ENCODE data around the gene NLGN1.

DNA sequence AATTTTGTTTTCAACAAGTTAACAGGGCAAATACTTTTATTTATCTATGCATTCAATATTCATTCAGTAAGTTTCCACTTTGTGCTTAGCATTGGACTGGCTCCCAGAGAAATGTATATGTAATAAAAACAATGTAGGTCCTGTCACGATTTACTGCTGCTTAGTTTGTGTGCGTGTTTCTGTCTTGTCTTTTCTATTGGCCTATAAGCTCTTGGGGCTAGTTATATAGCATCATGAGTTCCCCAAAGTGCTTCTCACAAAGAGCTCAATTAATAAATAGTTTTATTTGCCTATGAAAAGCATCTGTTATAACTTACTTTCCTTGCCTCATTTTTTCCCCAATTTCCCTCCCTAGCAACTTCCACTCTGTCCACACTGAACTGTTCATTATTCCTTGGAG, 794.9 kb downstream of the NLGN1 start:
- TF ChIP-seq EP300 (conservative IDR thresholded peaks at IDR 0.05; ENCODE audit: poor library complexity, severe bottlenecking) (no peak), EZH2 (IDR thresholded peaks at IDR 0.05; ENCODE audit: borderline replicate concordance, insufficient read depth, low read length, poor library complexity, severe bottlenecking) (no peak), POLR2AphosphoS5 (IDR thresholded peaks at IDR 0.05) (no peak), MXI1 (conservative IDR thresholded peaks at IDR 0.05; ENCODE audit: poor library complexity, severe bottlenecking) (no peak), RAD21 (conservative IDR thresholded peaks at IDR 0.05) (no peak), SMC3 (conservative IDR thresholded peaks at IDR 0.05; ENCODE audit: poor library complexity) (no peak), TAF1 (IDR thresholded peaks at IDR 0.05; ENCODE audit: low read depth) (no peak)
- TF ChIP-seq, protein P1, sequence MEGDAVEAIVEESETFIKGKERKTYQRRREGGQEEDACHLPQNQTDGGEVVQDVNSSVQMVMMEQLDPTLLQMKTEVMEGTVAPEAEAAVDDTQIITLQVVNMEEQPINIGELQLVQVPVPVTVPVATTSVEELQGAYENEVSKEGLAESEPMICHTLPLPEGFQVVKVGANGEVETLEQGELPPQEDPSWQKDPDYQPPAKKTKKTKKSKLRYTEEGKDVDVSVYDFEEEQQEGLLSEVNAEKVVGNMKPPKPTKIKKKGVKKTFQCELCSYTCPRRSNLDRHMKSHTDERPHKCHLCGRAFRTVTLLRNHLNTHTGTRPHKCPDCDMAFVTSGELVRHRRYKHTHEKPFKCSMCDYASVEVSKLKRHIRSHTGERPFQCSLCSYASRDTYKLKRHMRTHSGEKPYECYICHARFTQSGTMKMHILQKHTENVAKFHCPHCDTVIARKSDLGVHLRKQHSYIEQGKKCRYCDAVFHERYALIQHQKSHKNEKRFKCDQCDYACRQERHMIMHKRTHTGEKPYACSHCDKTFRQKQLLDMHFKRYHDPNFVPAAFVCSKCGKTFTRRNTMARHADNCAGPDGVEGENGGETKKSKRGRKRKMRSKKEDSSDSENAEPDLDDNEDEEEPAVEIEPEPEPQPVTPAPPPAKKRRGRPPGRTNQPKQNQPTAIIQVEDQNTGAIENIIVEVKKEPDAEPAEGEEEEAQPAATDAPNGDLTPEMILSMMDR (IDR thresholded peaks at IDR 0.05; ENCODE audit: poor library complexity, severe bottlenecking) = no peak
- TF ChIP-seq, protein P2, sequence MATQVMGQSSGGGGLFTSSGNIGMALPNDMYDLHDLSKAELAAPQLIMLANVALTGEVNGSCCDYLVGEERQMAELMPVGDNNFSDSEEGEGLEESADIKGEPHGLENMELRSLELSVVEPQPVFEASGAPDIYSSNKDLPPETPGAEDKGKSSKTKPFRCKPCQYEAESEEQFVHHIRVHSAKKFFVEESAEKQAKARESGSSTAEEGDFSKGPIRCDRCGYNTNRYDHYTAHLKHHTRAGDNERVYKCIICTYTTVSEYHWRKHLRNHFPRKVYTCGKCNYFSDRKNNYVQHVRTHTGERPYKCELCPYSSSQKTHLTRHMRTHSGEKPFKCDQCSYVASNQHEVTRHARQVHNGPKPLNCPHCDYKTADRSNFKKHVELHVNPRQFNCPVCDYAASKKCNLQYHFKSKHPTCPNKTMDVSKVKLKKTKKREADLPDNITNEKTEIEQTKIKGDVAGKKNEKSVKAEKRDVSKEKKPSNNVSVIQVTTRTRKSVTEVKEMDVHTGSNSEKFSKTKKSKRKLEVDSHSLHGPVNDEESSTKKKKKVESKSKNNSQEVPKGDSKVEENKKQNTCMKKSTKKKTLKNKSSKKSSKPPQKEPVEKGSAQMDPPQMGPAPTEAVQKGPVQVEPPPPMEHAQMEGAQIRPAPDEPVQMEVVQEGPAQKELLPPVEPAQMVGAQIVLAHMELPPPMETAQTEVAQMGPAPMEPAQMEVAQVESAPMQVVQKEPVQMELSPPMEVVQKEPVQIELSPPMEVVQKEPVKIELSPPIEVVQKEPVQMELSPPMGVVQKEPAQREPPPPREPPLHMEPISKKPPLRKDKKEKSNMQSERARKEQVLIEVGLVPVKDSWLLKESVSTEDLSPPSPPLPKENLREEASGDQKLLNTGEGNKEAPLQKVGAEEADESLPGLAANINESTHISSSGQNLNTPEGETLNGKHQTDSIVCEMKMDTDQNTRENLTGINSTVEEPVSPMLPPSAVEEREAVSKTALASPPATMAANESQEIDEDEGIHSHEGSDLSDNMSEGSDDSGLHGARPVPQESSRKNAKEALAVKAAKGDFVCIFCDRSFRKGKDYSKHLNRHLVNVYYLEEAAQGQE (IDR thresholded peaks at IDR 0.05; ENCODE audit: borderline replicate concordance) = no peak

All from neural cell (in vitro differentiated cells).